Thyroid gland (tissue), 4 donors: Measurements from ENCODE around the gene LDB2.

ENCODE experiments used
- POLR2A ChIP-seq, 2 donors: fragments of 450-650 bp; IDR thresholded peaks; one replicate each; pipeline ENCODE4 v1.6.1; 2017; ENCODE audit warnings: antibody characterized with exemption in 2 of 2, mild to moderate bottlenecking in 2 of 2, moderate library complexity in 1 of 2
- TF ChIP-seq, protein P1 (sequence below), 6 experiments: fragments of 200-600 bp in 3 of 6; fragments of 450-650 bp in 3 of 6; sonication (generic) in 3 of 6; IDR thresholded peaks; one replicate each; pipeline ENCODE4 v1.5.1; 2016 to 2019; ENCODE audit warnings: antibody characterized with exemption in 6 of 6, mild to moderate bottlenecking in 2 of 6, inconsistent platforms in 1 of 6, moderate library complexity in 1 of 6

DNA sequence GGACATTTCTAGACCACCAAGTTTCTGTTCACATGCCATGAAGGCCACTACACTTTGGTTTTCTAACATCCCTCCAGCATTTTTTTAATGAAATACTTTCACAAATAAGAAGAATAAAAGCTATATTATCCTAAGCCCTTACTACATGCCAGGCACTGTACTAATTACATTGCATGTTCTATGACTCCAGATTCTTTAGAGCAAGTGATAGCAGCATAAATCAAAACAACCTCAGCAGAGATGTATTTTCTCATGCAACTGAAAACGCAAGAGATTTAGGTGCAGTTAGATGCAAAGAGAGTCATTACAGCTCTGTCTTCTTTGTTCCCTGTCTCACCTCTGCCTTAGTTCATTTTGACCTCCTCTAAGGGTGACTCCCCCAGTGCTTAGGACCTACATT is 230.0 kb downstream of the LDB2 start:
- TF ChIP-seq, protein P1, sequence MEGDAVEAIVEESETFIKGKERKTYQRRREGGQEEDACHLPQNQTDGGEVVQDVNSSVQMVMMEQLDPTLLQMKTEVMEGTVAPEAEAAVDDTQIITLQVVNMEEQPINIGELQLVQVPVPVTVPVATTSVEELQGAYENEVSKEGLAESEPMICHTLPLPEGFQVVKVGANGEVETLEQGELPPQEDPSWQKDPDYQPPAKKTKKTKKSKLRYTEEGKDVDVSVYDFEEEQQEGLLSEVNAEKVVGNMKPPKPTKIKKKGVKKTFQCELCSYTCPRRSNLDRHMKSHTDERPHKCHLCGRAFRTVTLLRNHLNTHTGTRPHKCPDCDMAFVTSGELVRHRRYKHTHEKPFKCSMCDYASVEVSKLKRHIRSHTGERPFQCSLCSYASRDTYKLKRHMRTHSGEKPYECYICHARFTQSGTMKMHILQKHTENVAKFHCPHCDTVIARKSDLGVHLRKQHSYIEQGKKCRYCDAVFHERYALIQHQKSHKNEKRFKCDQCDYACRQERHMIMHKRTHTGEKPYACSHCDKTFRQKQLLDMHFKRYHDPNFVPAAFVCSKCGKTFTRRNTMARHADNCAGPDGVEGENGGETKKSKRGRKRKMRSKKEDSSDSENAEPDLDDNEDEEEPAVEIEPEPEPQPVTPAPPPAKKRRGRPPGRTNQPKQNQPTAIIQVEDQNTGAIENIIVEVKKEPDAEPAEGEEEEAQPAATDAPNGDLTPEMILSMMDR (IDR thresholded peaks at IDR 0.05) = no peak
- no peak for TF ChIP-seq POLR2A (IDR thresholded peaks at IDR 0.05)
